Brain microvascular endothelial cell (primary cell): ENCODE results near the gene NSD1.

Experiments used
- DNase-seq: peaks from one replicate; pipeline ENCODE4 v3.0.0-alpha.2; 2020
- H3K27ac ChIP-seq: fragments of 250-450 bp; sonication (Bioruptor Pico); 2 replicates; pipeline ENCODE4 v1.5.1; 2020; ENCODE audit warnings: mild to moderate bottlenecking, moderate library complexity
- H3K27me3 ChIP-seq: fragments of 250-450 bp; sonication (Bioruptor Pico); replicated peaks from 2 replicates; pipeline ENCODE4 v1.5.1; 2020; ENCODE audit warnings: mild to moderate bottlenecking
- H3K36me3 ChIP-seq: fragments of 250-450 bp; sonication (Bioruptor Pico); replicated peaks from 2 replicates; pipeline ENCODE4 v1.5.1; 2020; ENCODE audit warnings: mild to moderate bottlenecking
- H3K4me3 ChIP-seq: 2 replicates; pipeline ENCODE4 v1.5.1; 2011; ENCODE audit warnings: low read depth, mild to moderate bottlenecking, control low read depth, low read length, moderate library complexity
- CTCF ChIP-seq: IDR thresholded peaks from 2 replicates; pipeline ENCODE4 v1.5.1; 2011; ENCODE audit warnings: low read depth, mild to moderate bottlenecking, moderate library complexity, low read length, control low read depth, inconsistent platforms; ENCODE audit errors: missing control alignments
- in situ Hi-C: cut with HindIII; loops from 2 replicates; pipeline ENCODE4 v1.10.0; 2017; ENCODE audit warnings: low sequenced_read_pairs, low pct_ligation_motif_present

The NSD1 gene

GRCh38 chr5:177332896-177333260 is 199.3 kb downstream of the NSD1 start:
- no peak for DNase-seq
- H3K27ac ChIP-seq, result no peak overlapping the region
- peaks cover 56% of the 10 kb centered on the region for H3K36me3 ChIP-seq
- in situ Hi-C loops, result no loop called here
- TF ChIP-seq CTCF, result no peak
- H3K4me3 ChIP-seq, result no peak overlapping the region
- no peaks in the 10 kb centered on the region for H3K27me3 ChIP-seq

- H3K36me3 ChIP-seq, result peaks cover 56% of the 10 kb centered on the region
- H3K4me3 ChIP-seq, result no peak overlapping the region
- in situ Hi-C loops, result no loop called here
- DNase-seq, result no peak
- no peak overlapping the region for H3K27ac ChIP-seq
- TF ChIP-seq CTCF, result no peak
- no peaks in the 10 kb centered on the region for H3K27me3 ChIP-seq
These were observed 200.0 kb downstream of the NSD1 start for GRCh38 chr5:177333420-177334154.

- no peak for TF ChIP-seq CTCF
- Histone ChIP-seq H3K27me3 (no peaks in the 10 kb centered on the region), H3K4me3 (no peak overlapping the region), H3K27ac (no peak overlapping the region), H3K36me3 (peaks cover 56% of the 10 kb centered on the region)
- in situ Hi-C loops, result no loop called here
- DNase-seq, result no peak
These were observed 200.6 kb downstream of the NSD1 start for GRCh38 chr5:177334155-177334551.

GRCh38 chr5:177334781-177335700 is 201.5 kb downstream of the NSD1 start:
- H3K36me3 ChIP-seq, result peaks cover 55% of the 10 kb centered on the region
- H3K4me3 ChIP-seq, result no peak overlapping the region
- H3K27ac ChIP-seq, result no peak overlapping the region
- TF ChIP-seq CTCF, result no peak
- no peaks in the 10 kb centered on the region for H3K27me3 ChIP-seq
- in situ Hi-C loops, result no loop called here
- DNase-seq, result no peak

- Histone ChIP-seq H3K27me3 (no peaks in the 10 kb centered on the region), H3K36me3 (peaks cover 50% of the 10 kb centered on the region), H3K4me3 (no peak overlapping the region), H3K27ac (no peak overlapping the region)
- in situ Hi-C loops, result no loop called here
- no peak for DNase-seq
- no peak for TF ChIP-seq CTCF
These were observed 202.1 kb downstream of the NSD1 start for GRCh38 chr5:177335701-177336065.
